AG04450 (cell line): ENCODE measurements around the gene SLC5A3. TPM values are rescaled to one million over a fixed set of nuclear protein-coding genes. Genes with fewer than 3 reads are reported as not detected.

Experiments
- CTCF ChIA-PET: fragments of 300-600, 350-600 bp; formaldehyde crosslinking; extraction: SDS; loops from one replicate; lab custom pipeline; 2022; ENCODE audit warnings: antibody characterized with exemption, inconsistent platforms; lab: Charles Lee
- POLR2A ChIA-PET: fragments of 350-600 bp; formaldehyde crosslinking; extraction: SDS; loops from one replicate; lab custom pipeline; 2021; ENCODE audit warnings: antibody characterized with exemption, inconsistent platforms; lab: Yijun Ruan, JAX
- DNase-seq: peaks from one replicate; pipeline ENCODE4 v3.0.0-alpha.2; 2011; ENCODE audit warnings: low read depth, low spot score
- H3K27ac ChIP-seq: one replicate; pipeline ENCODE4 v1.5.1; 2012; ENCODE audit warnings: low read depth, low read length, control low read depth
- H3K27me3 ChIP-seq: one replicate; pipeline ENCODE4 v1.6.0; 2012; ENCODE audit warnings: low read length; ENCODE audit not compliant: control insufficient read depth, insufficient read depth
- H3K4me3 ChIP-seq: 2 replicates; pipeline ENCODE4 v1.5.1; 2011; ENCODE audit warnings: mild to moderate bottlenecking, low read depth, low read length, control low read depth
- H3K9me3 ChIP-seq: 2 replicates; pipeline ENCODE4 v1.5.1; 2012; ENCODE audit warnings: low read length; ENCODE audit not compliant: control insufficient read depth, insufficient read depth
- CTCF ChIP-seq: IDR thresholded peaks from 2 replicates; pipeline ENCODE4 v1.5.1; 2011; ENCODE audit warnings: low read depth, low read length, control low read depth, inconsistent platforms
- polyA plus RNA-seq: library from polyadenylated mRNA; depleted of rRNA; stranded (reverse); fragments of >200 nt; gene quantifications from 2 replicates; pipeline ENCODE4 v1.2.3, GENCODE V29; 2011

The SLC5A3 gene
- polyA plus RNA-seq, 1 experiment = 9.5 TPM

- Histone ChIP-seq H3K4me3 (no peak overlapping the region), H3K27ac (no peak overlapping the region), H3K9me3 (no peaks in the 10 kb centered on the region), H3K27me3 (no peaks in the 10 kb centered on the region)
- DNase-seq = no peak
- no peak for TF ChIP-seq CTCF
- ChIA-PET POLR2A (no interaction called here), CTCF (interaction anchor here (1.3 to 1.8 kb wide), 4 partner anchors 15 to 290 kb away, joined by 4 read pairs; no protein-coding TSS in a partner anchor)
These were observed 4.5 kb downstream of the SLC5A3 start for GRCh38 chr21:34077888-34078287.

- H3K4me3 ChIP-seq = no peak overlapping the region
- ChIA-PET CTCF (interaction anchor here (1.3 to 1.8 kb wide), 2 partner anchors 14 to 269 kb away, joined by 4 read pairs; no protein-coding TSS in a partner anchor), POLR2A (interaction anchor here (0.6 kb wide), 1 partner anchor 277 kb away, joined by 3 read pairs; no protein-coding TSS in a partner anchor)
- H3K9me3 ChIP-seq = no peaks in the 10 kb centered on the region
- no peaks in the 10 kb centered on the region for H3K27me3 ChIP-seq
- DNase-seq = no peak
- H3K27ac ChIP-seq = no peak overlapping the region
- TF ChIP-seq CTCF = no peak
These were observed 5.5 kb downstream of the SLC5A3 start for GRCh38 chr21:34078915-34079314.

GRCh38 chr21:34080710-34081109 lies 7.3 kb downstream of the SLC5A3 start:
- POLR2A ChIA-PET = no interaction called here
- DNase-seq = no peak
- no peak for TF ChIP-seq CTCF
- H3K27me3 ChIP-seq = no peaks in the 10 kb centered on the region
- CTCF ChIA-PET = interaction anchor here (0.9 to 1.4 kb wide), 3 partner anchors 10 to 267 kb away, joined by 3 to 6 read pairs (median 3); no protein-coding TSS in a partner anchor
- H3K4me3 ChIP-seq = no peak overlapping the region
- no peaks in the 10 kb centered on the region for H3K9me3 ChIP-seq
- H3K27ac ChIP-seq = no peak overlapping the region

- no peak overlapping the region for H3K4me3 ChIP-seq
- DNase-seq = no peak
- TF ChIP-seq CTCF = no peak
- no peak overlapping the region for H3K27ac ChIP-seq
- ChIA-PET POLR2A (no interaction called here), CTCF (no interaction called here)
- H3K9me3 ChIP-seq = no peaks in the 10 kb centered on the region
- H3K27me3 ChIP-seq = no peaks in the 10 kb centered on the region
These were observed 9.4 kb downstream of the SLC5A3 start for GRCh38 chr21:34082769-34083168.

- TF ChIP-seq CTCF = no peak
- ChIA-PET POLR2A (no interaction called here), CTCF (no interaction called here)
- no peak for DNase-seq
- H3K9me3 ChIP-seq = no peaks in the 10 kb centered on the region
- no peak overlapping the region for H3K27ac ChIP-seq
- H3K27me3 ChIP-seq = no peaks in the 10 kb centered on the region
- no peak overlapping the region for H3K4me3 ChIP-seq
These were observed 10.0 kb downstream of the SLC5A3 start for GRCh38 chr21:34083357-34083756.
